ENCODE measurements around the gene SHISA6.
A peak's percentile ranks its signal among the peaks of the same experiment; 100 is the strongest.

Gene SHISA6

DNA sequence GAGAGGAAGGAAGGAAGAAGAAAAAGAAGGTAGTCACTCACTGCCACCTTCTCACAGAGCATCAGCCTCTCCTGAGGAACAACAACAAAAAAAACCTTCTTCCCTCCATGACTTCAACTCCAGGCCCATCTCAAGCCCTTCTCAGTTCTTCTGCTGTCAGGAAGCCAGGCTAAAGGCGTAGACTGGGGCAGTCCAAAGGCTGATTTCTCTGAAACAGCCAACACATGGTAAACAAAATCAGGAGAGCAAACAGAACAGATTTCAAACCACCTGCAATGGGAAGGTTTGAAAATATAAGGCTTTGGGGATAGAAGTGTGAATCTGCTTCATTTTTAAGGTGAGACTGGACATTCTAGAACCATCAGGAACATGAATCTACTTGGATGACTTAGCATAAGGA is 200.0 kb downstream of the SHISA6 start:
- DNase-seq, result no peak

DNA sequence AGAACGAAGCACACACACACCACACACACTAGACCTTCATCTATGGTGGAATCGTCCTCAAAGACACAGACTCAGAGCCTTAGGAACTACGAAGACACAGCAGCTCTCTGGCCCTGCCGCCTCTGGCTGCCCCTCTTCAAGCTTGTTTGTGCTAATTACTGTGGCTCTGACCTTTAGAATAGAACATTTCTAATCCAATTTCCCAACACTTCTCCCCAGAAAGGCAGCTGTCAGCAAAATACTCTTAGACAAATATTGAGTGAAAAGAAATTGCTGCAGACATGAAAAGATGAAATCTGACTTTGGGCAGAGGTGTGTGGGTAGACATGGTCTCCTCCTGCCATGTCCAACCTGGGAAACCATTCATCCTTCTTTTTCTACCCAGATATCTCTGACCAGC is 205.3 kb downstream of the SHISA6 start:
- DNase-seq, result no peak

DNA sequence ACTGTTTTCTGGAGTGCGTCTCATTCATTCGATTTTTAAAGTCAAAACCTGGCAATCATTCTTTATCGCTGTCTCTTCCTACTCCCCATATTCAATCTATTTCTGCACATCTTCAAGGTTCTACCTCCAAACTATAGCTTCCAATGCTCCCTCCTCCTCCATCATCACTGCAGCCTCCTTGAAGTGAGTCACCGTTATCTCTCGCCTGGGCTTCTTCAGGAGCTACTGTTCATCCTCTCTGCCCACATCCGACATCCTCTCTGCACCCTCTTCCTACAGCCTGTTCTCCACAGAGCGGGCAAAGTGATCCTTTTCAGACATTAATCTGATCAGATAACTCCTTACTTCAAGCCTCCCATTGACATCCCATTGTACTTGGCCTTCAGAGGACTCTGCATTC is 213.1 kb downstream of the SHISA6 start:
- no peak for DNase-seq

DNA sequence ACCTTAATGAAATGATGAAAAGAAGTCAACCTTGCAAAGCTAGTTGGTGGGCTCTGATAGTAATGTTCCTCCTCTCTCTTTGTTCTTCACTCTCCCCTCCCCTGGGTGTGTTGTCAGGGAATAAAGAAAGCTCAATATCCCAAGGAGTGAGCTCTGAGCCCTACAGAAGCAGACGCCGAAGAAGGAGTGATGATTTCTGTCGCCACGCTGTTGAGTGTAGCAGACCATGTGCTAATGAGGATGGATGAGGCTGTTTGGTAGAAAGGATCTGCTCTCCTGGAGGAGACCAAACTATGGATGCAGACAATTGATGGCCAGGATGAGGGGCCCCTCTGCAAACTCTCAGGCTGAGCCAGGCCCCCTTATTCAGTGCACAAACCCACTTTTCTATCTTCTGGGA is 217.3 kb downstream of the SHISA6 start:
- no peak for DNase-seq

DNA sequence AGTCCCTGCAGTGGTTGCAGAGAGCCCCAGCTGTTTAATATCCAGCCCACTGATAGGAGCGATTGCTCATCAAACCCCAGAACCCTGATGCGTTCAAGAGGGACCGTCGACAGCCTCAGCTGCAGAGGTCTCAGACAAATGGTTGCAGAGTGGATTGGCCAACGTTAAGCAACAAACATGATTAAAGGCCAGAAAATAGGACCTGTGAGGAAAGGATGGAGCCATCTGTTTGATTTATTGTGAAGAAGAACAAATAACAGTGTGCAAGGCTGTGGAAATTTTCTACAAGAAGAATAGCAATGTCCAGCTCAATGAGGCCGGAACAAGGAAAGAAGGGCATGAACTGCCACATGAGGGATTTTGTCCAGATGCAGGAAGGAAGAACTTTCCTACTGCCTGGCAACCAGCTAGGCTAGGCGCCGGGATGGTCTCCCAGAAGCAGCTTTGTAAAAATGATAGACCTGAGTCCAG is 218.9 kb downstream of the SHISA6 start:
- DNase-seq, result no peak

DNA sequence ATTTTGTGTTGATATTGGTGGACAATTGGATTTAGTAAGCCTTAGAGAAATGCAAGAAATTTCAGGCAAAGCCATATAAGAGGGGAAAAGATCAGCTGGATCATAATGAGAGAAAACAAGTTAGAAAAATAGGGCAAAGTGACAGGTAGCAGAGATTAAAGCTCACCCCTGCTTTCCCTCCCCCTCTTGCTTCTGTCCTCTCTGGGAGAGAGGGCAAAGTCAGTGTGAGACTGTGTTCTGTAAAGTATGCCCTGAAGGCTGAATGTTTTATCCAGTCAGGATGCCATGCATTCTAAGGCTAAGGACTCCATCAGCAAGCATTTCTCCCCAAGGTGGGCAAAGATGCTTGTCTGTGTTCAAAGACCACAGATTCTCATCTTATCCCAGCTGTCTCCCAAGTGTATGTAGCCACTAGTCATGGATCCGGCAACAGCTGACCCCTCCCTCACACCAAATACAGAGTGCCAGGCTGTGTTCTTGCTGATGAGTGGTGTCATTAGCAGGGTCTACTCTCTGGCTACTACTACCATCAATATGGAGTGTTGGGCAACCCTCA is 221.1 kb downstream of the SHISA6 start:
- no peak for DNase-seq

DNA sequence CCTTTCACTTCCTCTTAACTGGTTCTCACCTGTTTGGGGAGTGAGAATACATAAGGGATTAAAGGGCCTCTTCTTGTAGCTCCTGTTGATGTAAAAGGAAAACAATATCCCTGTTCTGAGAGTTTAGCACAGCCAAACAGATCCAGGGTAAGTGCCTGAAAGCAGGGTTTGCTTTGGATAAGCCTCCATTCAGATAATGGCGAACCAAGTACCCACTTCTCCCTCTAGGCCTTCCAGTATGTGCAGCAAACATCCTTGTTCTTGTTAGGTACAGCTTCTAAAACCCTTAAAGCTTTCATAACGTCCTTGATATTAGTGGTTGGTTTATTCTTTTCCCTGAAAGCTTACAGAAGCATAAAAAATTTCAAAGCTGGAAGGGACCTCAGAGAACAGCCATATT is 226.6 kb downstream of the SHISA6 start:
- DNase-seq, result no peak

DNA sequence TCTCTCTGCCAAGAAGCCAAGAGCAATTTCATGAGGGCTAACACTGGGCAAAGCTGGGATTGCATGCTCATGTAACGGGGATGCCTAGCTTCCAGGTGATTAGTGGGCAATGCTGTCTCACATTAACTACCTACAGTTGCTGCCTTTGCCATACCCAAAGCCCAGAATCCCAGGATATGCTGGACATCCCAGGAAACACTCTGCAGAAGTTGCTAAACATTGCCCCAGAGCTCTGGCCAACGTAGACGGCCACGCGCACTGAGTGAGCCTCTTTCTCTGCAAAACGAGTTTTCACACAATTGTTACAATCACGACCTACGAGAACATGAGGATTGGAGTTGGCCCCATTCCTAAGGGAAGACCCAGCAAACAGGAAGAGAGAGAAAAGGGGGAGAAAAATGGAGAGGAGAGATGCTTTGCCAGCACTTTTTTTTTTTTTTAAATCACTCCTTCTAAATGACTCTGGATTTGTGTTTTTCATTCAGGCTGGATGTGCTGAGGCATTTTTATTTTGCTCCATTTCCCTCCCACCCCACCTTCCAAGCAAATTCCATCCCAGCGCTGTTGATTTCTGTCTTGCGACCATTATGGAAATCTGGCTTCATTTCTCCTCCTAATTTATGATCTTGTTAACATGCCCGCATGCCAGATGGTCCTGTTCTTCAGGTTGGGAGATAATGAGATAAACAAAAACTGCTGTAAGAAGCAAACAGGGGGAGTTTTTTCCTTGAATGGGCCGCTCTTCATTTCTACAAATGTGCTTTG is 244.5 kb downstream of the SHISA6 start:
- DNase-seq, result no peak

DNA sequence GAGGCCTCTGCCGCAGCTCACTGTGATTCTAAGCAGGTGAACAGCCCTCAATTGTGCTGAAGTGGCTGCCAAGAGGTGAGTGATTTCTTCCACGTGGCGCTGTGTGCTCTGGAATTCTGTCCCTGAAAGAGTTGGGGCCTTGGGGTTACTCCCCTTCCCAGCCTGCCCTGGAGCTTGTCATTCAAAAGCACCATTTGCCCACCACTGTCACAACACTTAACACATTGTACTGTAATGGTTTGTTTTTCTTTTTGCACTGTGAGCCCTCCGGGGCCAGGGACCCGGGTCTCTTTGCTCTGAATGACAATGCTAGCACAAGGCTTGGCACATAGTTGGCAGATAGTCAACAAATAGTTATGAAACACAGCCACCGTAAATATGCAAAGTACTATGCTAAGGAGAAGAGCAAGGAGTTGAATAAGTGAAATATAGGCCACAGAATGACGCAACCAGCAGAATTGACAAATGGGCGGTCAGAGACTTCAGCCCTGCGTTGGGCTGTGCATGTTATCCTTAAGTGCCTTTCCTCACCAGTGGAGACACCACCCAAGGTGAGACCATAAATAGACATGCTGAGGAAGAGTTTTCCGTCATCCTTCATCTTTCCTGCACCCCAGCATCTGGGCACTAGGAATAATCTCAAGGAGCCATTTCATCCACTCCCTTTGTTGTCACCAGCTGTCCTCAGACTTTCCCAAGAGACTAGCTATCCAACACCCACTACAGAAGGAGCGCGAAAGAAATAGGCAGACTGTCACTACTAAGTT is 245.3 kb downstream of the SHISA6 start:
- DNase-seq, result no peak

DNA sequence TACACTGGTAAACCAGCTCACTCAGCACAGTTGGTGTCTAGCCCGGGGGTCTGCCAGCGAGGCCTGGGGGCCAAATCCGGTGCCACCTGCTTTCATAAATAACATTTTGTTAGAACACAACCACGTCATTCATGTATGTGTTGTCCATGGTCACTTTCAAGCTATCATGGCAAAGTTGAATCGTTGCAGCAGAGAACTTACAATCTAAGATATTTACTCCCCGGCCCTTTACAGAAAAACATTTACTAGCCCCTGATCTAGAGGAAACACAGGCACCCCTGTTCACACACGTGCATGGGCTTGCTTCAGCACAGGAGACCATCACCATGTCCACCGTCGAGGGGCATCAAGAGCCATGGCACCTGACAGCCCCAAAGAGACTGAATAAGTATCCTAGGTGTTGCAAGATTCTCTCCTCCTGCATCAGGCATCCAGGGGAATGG is 245.9 kb downstream of the SHISA6 start:
- no peak for DNase-seq

DNA sequence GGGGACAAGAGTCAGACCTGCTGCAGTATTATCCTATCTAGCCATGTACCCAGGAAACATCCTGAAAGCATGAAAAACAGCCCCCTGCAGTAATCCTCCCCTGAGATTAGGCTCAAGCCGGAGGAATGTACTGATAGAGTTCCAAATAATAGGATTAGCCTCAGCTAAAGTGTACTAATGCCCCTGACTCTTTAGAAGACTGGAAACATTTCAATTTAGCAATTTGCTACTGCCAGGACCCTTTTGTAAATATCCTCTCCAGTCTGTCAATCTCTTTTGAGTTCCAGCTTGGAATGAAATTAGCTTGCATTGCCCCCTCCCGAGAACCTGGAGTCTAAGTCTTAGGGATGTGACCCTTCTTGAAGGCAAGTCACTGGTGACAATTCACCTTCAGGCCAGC is 246.5 kb downstream of the SHISA6 start:
- no peak for DNase-seq

DNA sequence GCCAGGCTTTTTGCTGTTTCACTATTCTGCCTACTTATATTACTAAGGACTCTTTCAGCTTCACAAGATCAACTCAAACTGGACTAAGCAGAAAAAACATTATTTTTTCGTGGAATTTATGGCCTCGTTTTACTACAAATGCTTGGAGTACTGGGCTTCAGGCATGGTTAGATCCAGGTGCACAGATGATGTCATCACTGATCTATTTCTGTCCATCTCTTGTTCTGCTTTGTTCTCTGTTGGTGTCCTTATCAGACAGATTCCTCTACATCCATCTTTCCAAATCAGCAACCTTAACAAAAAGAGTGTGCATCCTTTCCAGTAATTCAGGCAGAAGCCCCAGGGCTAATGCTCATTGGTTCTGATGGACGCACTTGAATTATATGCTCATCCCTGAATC is 247.4 kb downstream of the SHISA6 start:
- DNase-seq, result no peak

DNA sequence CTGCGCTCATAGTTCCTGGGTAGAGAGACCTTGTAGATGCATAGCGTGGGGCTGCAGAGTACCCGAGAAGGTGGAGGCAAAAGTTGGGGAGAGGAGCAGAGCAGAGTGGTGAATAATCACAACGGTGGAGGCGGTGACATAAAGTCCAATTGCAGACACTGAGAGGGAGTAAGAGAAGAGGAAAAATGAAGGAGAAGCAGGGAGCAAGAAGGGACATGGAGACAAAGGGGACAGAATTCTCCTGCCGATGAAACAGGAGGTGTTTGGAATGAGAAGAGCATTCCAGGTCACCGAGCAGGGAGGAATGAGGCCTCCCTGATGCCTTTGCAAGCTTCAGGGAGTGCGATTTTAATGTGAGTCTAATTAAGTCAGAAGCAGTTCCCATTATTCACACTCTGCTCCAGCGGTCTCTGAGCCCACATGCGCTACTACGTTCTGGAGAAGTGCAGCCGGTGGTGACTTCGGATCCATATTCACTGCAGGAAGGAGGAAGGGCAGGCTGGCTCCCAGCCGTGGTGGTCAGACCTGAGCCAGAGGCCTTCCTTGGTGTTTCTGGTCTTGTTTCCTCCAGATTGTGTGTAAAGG is 249.2 kb downstream of the SHISA6 start:
- peak in 4 of 56 donors; percentile 3 to 10 (median 6) for DNase-seq

DNA sequence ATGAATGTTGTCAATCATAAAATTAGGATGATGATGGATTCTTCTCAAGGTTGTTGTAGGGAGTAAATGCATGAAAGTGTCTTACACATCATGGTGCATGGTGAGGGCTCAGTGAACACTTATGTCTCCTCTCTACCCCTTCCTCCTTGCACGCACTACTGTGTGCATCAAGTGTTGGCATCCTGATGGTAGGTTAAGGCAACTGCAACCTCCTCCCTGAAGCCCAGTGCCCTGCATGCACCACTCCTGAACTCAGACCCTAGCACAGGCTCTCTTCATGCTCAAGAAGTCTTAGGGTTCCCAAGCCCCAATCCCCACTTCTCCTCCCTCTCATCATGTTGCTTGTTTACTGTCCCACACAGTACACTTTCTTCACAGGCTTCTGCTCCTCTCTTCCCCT is 251.5 kb downstream of the SHISA6 start:
- DNase-seq, result no peak

DNA sequence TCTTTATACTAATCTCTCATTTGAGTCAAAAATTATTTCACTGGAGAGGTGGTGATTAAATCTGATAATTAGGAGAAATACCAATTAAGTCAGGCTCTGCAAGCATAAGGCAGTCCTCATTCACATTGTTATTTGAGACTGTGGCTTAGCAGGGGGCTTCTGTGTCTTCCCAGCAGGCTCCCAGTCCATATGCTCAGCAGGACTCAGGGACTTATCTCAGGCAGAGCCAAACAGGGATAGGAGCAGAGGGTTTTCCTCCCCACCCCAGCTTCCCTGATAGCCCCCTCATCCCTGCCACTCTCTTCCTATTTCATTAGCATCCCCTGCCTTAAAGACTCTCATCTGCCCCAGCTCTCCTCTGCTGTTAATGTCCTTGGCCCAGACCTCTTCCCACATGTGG is 252.9 kb downstream of the SHISA6 start:
- DNase-seq, result no peak

DNA sequence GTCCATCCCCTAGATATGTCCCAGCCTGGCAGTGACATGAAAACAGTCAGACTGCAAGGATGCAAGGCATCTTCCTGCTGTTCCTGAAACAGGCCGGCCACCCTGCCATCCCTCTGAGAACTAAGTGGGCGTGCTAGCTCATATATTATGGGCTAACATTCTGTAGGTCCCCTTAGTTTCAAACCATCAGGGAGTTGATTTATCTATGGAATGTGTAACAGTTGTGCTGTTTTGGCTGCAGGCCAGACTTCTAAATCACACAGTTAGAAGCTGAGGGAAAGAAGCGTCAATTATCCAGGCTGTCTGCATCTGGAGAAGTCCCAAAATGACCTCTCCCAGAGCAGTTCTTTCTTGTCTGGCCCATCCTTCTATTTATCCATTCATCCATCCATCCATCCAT is 254.6 kb downstream of the SHISA6 start:
- no peak for DNase-seq

DNA sequence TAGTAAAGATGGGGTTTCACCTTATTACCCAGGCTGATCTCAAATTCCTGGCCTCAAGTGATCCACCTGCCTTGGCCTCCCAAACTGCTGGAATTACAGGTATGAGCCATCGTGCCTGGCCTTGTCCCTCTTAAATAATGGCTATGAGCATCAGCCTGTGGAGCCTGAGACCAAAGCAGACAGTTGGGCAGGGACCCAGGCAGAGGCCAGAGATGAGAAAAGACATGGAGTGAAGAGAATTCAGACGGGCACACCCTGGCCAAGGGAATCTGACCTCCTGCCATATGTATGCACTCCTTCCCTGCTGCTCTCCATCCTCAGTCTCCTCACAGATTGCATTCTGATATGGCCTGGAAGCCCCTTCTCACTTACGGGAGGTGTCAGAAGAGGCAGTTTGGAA is 258.9 kb downstream of the SHISA6 start:
- no peak for DNase-seq

DNA sequence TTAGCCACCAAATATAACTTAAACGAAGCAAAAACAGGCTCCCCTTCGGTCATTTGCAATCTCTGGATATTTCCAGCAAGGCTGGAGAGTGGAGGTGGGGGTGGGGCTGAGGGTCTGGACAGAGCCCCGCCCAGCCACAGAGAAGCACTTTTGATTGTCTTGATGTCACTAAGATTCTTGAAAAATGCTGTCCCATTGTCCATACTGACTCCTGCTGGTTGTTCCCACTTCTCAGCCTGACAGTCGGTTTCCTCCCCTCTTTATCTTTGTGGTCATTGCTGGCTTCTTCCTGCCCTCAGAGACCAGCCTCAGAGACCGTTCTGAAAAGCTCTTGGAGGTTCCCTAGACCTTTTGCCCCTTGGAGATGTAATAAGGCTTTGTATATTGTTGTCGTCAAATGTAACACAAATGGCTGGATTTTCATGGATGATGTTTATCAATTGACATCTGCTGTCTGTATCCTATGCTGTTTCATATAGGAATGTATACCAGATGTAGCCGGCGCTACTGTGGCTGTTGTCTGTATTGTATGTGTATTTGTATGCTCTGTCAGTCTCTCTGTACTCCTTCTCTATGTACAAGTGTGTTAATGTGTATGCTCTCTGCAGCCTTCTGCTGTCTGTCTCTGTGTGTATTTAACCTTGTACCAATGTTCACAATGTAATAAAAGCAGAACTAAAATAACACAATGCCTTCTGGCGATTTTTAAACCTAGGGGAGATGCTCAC is 262.5 kb downstream of the SHISA6 start:
- DNase-seq, result no peak

DNA sequence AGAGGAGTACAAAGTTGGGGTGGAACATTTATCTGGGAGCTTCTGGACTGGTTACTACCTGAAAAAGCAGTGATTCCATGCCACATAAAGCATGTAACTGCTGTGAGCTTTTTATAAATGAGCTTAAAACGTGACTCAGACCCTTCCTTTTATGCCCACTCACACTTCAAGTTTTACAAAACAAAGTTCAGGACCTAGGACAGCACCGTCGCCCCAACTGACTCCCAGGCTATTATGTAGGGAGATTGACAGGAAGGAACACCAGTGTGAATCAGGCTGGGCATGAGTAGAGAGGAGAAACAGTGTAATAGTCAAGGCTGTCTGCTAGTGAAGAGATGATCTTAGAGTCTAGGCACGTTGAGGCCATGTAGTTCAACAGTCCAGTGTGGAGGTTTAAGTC is 265.6 kb downstream of the SHISA6 start:
- DNase-seq, result peak in 1 of 56 donors; percentile 3

DNA sequence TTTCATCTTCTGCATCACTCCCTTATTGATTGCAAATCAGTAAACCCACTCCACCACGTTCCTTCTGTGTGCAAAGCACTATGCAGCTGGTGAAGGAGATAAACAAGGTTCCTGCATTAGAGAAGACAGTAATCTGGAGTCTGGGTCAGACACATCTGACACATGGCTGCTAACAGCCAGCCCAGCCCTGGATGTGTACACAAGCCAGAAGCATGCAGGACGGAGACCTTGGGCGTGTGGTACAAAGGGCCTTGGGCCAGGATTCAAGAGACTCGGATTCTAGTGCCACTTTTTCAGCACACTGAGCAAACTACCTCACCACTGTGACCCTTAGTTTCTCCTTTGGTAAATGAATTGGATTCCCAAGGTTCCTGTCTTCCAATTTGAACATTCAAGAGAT is 270.7 kb downstream of the SHISA6 start:
- DNase-seq, result no peak

DNA sequence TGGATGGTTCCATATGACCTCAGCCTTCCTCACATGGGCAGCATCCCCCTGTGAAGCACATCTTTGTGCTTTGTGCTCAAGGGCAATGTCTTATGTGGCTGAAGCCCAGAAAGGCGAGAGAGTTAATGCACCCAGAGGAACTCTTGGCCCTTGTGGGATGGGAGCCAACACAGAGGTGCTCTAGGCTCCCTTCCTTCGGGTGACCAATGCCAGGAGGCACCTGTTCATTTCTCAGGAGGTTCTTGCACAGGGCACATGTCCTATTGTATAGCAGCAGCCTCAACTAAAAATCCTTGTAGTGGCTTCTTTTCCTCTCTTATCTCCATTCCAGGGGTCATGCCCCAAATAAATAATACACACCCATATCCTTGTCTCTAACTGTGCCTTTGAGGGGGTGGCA is 273.6 kb downstream of the SHISA6 start:
- no peak for DNase-seq
